HEK293 (cell line): ENCODE results near the gene LTN1.

Experiments
- CTCF ChIA-PET: fragments of 350-600 bp; formaldehyde crosslinking; extraction: SDS; loops from one replicate; lab custom pipeline; 2021; ENCODE audit warnings: antibody characterized with exemption; lab: Yijun Ruan, JAX
- POLR2A ChIA-PET: fragments of 300-600 bp; formaldehyde crosslinking; extraction: SDS; loops from one replicate; lab custom pipeline; 2020; ENCODE audit warnings: antibody characterized with exemption, inconsistent platforms; lab: Yijun Ruan, JAX
- H3K27ac ChIP-seq: fragments of 200-500 bp; sonication (Bioruptor generic); 2 replicates; pipeline ENCODE4 v1.5.1; 2014; ENCODE audit warnings: low read depth, low read length, control low read depth, inconsistent platforms; ENCODE audit errors: extremely low read depth
- H3K36me3 ChIP-seq, 2 experiments: fragments of 200-500 bp in 1 of 2; sonication (Bioruptor generic) in 1 of 2; 1 replicate in 1 of 2; 2 replicates in 1 of 2; pipeline ENCODE4 v1.5.1; 2014 to 2017; ENCODE audit warnings: inconsistent platforms in 2 of 2, low read length in 2 of 2; ENCODE audit not compliant: control insufficient read depth in 2 of 2, insufficient read depth in 1 of 2
- H3K4me1 ChIP-seq: fragments of 200-500 bp; sonication (Bioruptor generic); 2 replicates; pipeline ENCODE4 v1.5.1; 2014; ENCODE audit warnings: mild to moderate bottlenecking, low read length, inconsistent platforms; ENCODE audit not compliant: control insufficient read depth, insufficient read depth
- H3K4me3 ChIP-seq: 2 replicates; pipeline ENCODE4 v1.5.1; 2011; ENCODE audit warnings: low read depth, mild to moderate bottlenecking, control low read depth, low read length, moderate library complexity
- H3K9me3 ChIP-seq: fragments of 200-500 bp; sonication (Bioruptor generic); 2 replicates; pipeline ENCODE4 v1.5.1; 2014; ENCODE audit warnings: low read depth, low read length, inconsistent platforms; ENCODE audit not compliant: control insufficient read depth, insufficient read depth
- FEZF1 ChIP-seq: fragments of 450-650 bp; formaldehyde crosslinking; IDR thresholded peaks from 2 replicates; pipeline ENCODE4 v1.5.1; 2016; ENCODE audit warnings: missing biosample characterization, missing genetic modification characterization
- GLI4 ChIP-seq: fragments of 450-650 bp; formaldehyde crosslinking; IDR thresholded peaks from 2 replicates; pipeline ENCODE4 v1.5.1; 2016; ENCODE audit warnings: missing biosample characterization, missing genetic modification characterization
- HOXA7 ChIP-seq: sonication (generic); formaldehyde crosslinking; IDR thresholded peaks from 2 replicates; pipeline ENCODE4 v1.8.1; 2022; ENCODE audit warnings: missing genetic modification reagents, borderline replicate concordance
- IKZF3 ChIP-seq: fragments of 450-650 bp; IDR thresholded peaks from 2 replicates; pipeline ENCODE4 v1.5.0; 2018; ENCODE audit warnings: missing biosample characterization, mild to moderate bottlenecking, missing genetic modification characterization, moderate library complexity
- KLF1 ChIP-seq: fragments of 450-650 bp; formaldehyde crosslinking; IDR thresholded peaks from 2 replicates; pipeline ENCODE4 v1.5.1; 2016; ENCODE audit warnings: missing biosample characterization, missing genetic modification characterization
- OVOL3 ChIP-seq: fragments of 450-650 bp; formaldehyde crosslinking; IDR thresholded peaks from 2 replicates; pipeline ENCODE4 v1.5.1; 2016; ENCODE audit warnings: missing biosample characterization, missing genetic modification characterization
- TCF7L2 ChIP-seq: IDR thresholded peaks from 2 replicates; pipeline ENCODE4 v1.6.1; 2011; ENCODE audit warnings: low read depth, mild to moderate bottlenecking, inconsistent platforms, low read length, moderate library complexity, borderline replicate concordance
- ZBTB49 ChIP-seq: fragments of 450-650 bp; formaldehyde crosslinking; IDR thresholded peaks from 2 replicates; pipeline ENCODE4 v1.5.1; 2016; ENCODE audit warnings: missing biosample characterization, missing genetic modification characterization, low read depth
- ZBTB7A ChIP-seq: fragments of 450-650 bp; formaldehyde crosslinking; IDR thresholded peaks from 2 replicates; pipeline ENCODE4 v1.5.1; 2016; ENCODE audit warnings: low read depth, missing biosample characterization, missing genetic modification characterization
- ZNF10 ChIP-seq: fragments of 450-650 bp; formaldehyde crosslinking; IDR thresholded peaks from 2 replicates; pipeline ENCODE4 v1.5.1; 2017; ENCODE audit warnings: missing biosample characterization, missing genetic modification characterization
- ZNF155 ChIP-seq: fragments of 450-650 bp; formaldehyde crosslinking; IDR thresholded peaks from 2 replicates; pipeline ENCODE4 v1.5.1; 2016; ENCODE audit warnings: missing biosample characterization, missing genetic modification characterization
- ZNF214 ChIP-seq: fragments of 450-650 bp; formaldehyde crosslinking; IDR thresholded peaks from 2 replicates; pipeline ENCODE4 v1.5.1; 2017; ENCODE audit warnings: missing biosample characterization, mild to moderate bottlenecking, missing genetic modification characterization, borderline replicate concordance
- ZNF280C ChIP-seq: fragments of 450-650 bp; formaldehyde crosslinking; IDR thresholded peaks from 2 replicates; pipeline ENCODE4 v1.5.1; 2016; ENCODE audit warnings: missing biosample characterization, missing genetic modification characterization
- ZNF302 ChIP-seq: fragments of 450-650 bp; formaldehyde crosslinking; IDR thresholded peaks from 2 replicates; pipeline ENCODE4 v1.5.1; 2016; ENCODE audit warnings: missing biosample characterization, missing genetic modification characterization, low read depth
- ZNF366 ChIP-seq: fragments of 450-650 bp; formaldehyde crosslinking; conservative IDR thresholded peaks from 2 replicates; pipeline ENCODE4 v1.5.1; 2016; ENCODE audit warnings: missing biosample characterization, missing genetic modification characterization
- ZNF398 ChIP-seq: fragments of 450-650 bp; formaldehyde crosslinking; IDR thresholded peaks from 2 replicates; pipeline ENCODE4 v1.5.1; 2017; ENCODE audit warnings: missing biosample characterization, missing genetic modification characterization
- ZNF449 ChIP-seq: fragments of 450-650 bp; formaldehyde crosslinking; IDR thresholded peaks from 2 replicates; pipeline ENCODE4 v1.5.1; 2017; ENCODE audit warnings: missing biosample characterization, mild to moderate bottlenecking, missing genetic modification characterization, moderate library complexity
- ZNF488 ChIP-seq: fragments of 450-650 bp; formaldehyde crosslinking; IDR thresholded peaks from 2 replicates; pipeline ENCODE4 v1.5.1; 2016; ENCODE audit warnings: missing biosample characterization, missing genetic modification characterization
- ZNF544 ChIP-seq: fragments of 450-650 bp; formaldehyde crosslinking; IDR thresholded peaks from 2 replicates; pipeline ENCODE4 v1.5.0; 2017; ENCODE audit warnings: missing biosample characterization, missing genetic modification characterization
- ZNF555 ChIP-seq: fragments of 450-650 bp; formaldehyde crosslinking; conservative IDR thresholded peaks from 2 replicates; pipeline ENCODE4 v1.5.1; 2017; ENCODE audit warnings: missing biosample characterization, mild to moderate bottlenecking, missing genetic modification characterization, inconsistent platforms
- ZNF585B ChIP-seq: fragments of 450-650 bp; formaldehyde crosslinking; IDR thresholded peaks from 2 replicates; pipeline ENCODE4 v1.5.1; 2016; ENCODE audit warnings: missing biosample characterization, missing genetic modification characterization
- ZNF645 ChIP-seq: fragments of 450-650 bp; formaldehyde crosslinking; IDR thresholded peaks from 2 replicates; pipeline ENCODE4; 2016; ENCODE audit warnings: missing biosample characterization, missing genetic modification characterization
- ZNF791 ChIP-seq: fragments of 450-650 bp; formaldehyde crosslinking; IDR thresholded peaks from 2 replicates; pipeline ENCODE4 v1.5.1; 2016; ENCODE audit warnings: missing biosample characterization, missing genetic modification characterization

LTN1 gene

GRCh38 chr21:28943631-28944030 is 49.0 kb downstream of the LTN1 start:
- no peaks in the 10 kb centered on the region for H3K9me3 ChIP-seq
- ChIA-PET POLR2A (no interaction called here), CTCF (no interaction called here)
- H3K36me3 ChIP-seq, result peaks cover 50 to 59% of the 10 kb centered on the region in 2 experiments
- H3K4me3 ChIP-seq, result no peak overlapping the region
- TF ChIP-seq ZNF398 (no peak), ZNF488 (tag by site-specific recombination) (no peak), ZNF544 (tag by site-specific recombination) (no peak), IKZF3 (tag by site-specific recombination) (no peak), TCF7L2 (no peak), OVOL3 (tag by site-specific recombination) (no peak), ZBTB49 (tag by site-specific recombination) (no peak)
- H3K4me1 ChIP-seq, result no peaks in the 10 kb centered on the region
- H3K27ac ChIP-seq, result no peak overlapping the region

- no peak overlapping the region for H3K27ac ChIP-seq
- no peak overlapping the region for H3K4me3 ChIP-seq
- H3K36me3 ChIP-seq, result peaks cover 37 to 39% of the 10 kb centered on the region in 2 experiments
- H3K4me1 ChIP-seq, result no peaks in the 10 kb centered on the region
- TF ChIP-seq HOXA7 (CRISPR knock-in tag) (no peak), ZNF214 (tag by site-specific recombination) (no peak), GLI4 (no peak), ZNF585B (tag by site-specific recombination) (no peak), ZNF10 (tag by site-specific recombination) (no peak), FEZF1 (tag by site-specific recombination) (no peak), ZNF366 (no peak), ZNF155 (tag by site-specific recombination) (no peak), ZNF280C (tag by site-specific recombination) (no peak), ZNF791 (tag by site-specific recombination) (no peak), ZNF449 (tag by site-specific recombination) (no peak), KLF1 (no peak), ZNF645 (tag by site-specific recombination) (no peak), ZNF555 (tag by site-specific recombination) (no peak), ZBTB7A (tag by site-specific recombination) (no peak), ZNF302 (no peak)
- CTCF ChIA-PET, result interaction anchor here (0.6 to 3.5 kb wide), 7 partner anchors 9 to 1237 kb away, joined by 3 to 41 read pairs (median 4); no protein-coding TSS in a partner anchor
- H3K9me3 ChIP-seq, result no peaks in the 10 kb centered on the region
- POLR2A ChIA-PET, result no interaction called here
Measured at GRCh38 chr21:28938726-28939125, 54.0 kb downstream of the LTN1 start.
